GM12878 (cell line): ENCODE data around the gene TPM4. TPM values are rescaled to one million over a fixed set of nuclear protein-coding genes. Genes with fewer than 3 reads are reported as not detected.
A peak's percentile ranks its signal among the peaks of the same experiment; 100 is the strongest.

Experiments
- BHLHE40 ChIP-seq, 2 experiments: fragments of 450-650 bp in 1 of 2; IDR thresholded peaks; 2 replicates each; pipeline ENCODE4 v1.6.1; 2011 to 2017; ENCODE audit warnings: low read depth in 2 of 2, borderline replicate concordance in 1 of 2, improper control_type of control experiment in 1 of 2, low read length in 1 of 2, mild to moderate bottlenecking in 1 of 2
- BRCA1 ChIP-seq: IDR thresholded peaks from 2 replicates; pipeline ENCODE4 v1.6.1; 2011; ENCODE audit warnings: low read depth, low read length, improper control_type of control experiment
- CBX3 ChIP-seq: fragments of 200-600 bp; sonication (generic); IDR thresholded peaks from 2 replicates; pipeline ENCODE4 v1.6.1; 2016; ENCODE audit warnings: low read depth, borderline replicate concordance
- CBX5 ChIP-seq: sonication (generic); IDR thresholded peaks from 2 replicates; pipeline ENCODE4 v1.6.1; 2016; ENCODE audit warnings: low read depth, moderate library complexity, mild to moderate bottlenecking, inconsistent platforms
- CEBPZ ChIP-seq: fragments of 150-350 bp; IDR thresholded peaks from 2 replicates; pipeline ENCODE4 v1.6.1; 2016; ENCODE audit warnings: low read depth, low read length
- DPF2 ChIP-seq: fragments of 450-650 bp; IDR thresholded peaks from 2 replicates; pipeline ENCODE4 v1.6.1; 2017; ENCODE audit warnings: mild to moderate bottlenecking
- JUND ChIP-seq: IDR thresholded peaks from 2 replicates; pipeline ENCODE4 v1.6.1; 2012; ENCODE audit warnings: low read depth, mild to moderate bottlenecking, low read length, improper control_type of control experiment, moderate library complexity
- LARP7 ChIP-seq: fragments of 450-650 bp; IDR thresholded peaks from 2 replicates; pipeline ENCODE4 v1.6.1; 2017; ENCODE audit warnings: mild to moderate bottlenecking
- MYB ChIP-seq: fragments of 150-350 bp; IDR thresholded peaks from 2 replicates; pipeline ENCODE4 v1.6.1; 2014; ENCODE audit warnings: mild to moderate bottlenecking, low read depth, low read length, borderline replicate concordance
- NFXL1 ChIP-seq: fragments of 450-650 bp; IDR thresholded peaks from 2 replicates; pipeline ENCODE4 v1.6.1; 2017; ENCODE audit warnings: antibody characterized with exemption, mild to moderate bottlenecking, borderline replicate concordance
- NFYA ChIP-seq: IDR thresholded peaks from 2 replicates; pipeline ENCODE4 v1.6.1; 2011; ENCODE audit warnings: low read depth, mild to moderate bottlenecking, low read length, improper control_type of control experiment, borderline replicate concordance
- NR2F1 ChIP-seq: fragments of 450-650 bp; conservative IDR thresholded peaks from 2 replicates; pipeline ENCODE4 v1.6.1; 2017; ENCODE audit warnings: mild to moderate bottlenecking
- PBX3 ChIP-seq: IDR thresholded peaks from 2 replicates; pipeline ENCODE4 v1.6.1; 2011; ENCODE audit warnings: mild to moderate bottlenecking, low read depth, low read length, moderate library complexity; ENCODE audit not compliant: insufficient replicate concordance
- POU2F2 ChIP-seq: IDR thresholded peaks from 3 replicates; pipeline ENCODE4 v1.6.1; 2011; ENCODE audit warnings: low read depth, mild to moderate bottlenecking, low read length, borderline replicate concordance
- RELA ChIP-seq: fragments of 450-650 bp; IDR thresholded peaks from 2 replicates; pipeline ENCODE4 v1.8.0; 2014; ENCODE audit warnings: borderline replicate concordance; ENCODE audit not compliant: partially characterized antibody
- SKIL ChIP-seq: fragments of 450-650 bp; IDR thresholded peaks from 2 replicates; pipeline ENCODE4 v1.6.1; 2017; ENCODE audit warnings: mild to moderate bottlenecking, low read depth, inconsistent platforms; ENCODE audit not compliant: poor library complexity, severe bottlenecking
- SUZ12 ChIP-seq: fragments of 200-600 bp; sonication (generic); IDR thresholded peaks from one replicate; pipeline ENCODE4 v1.6.1; 2018; ENCODE audit warnings: antibody characterized with exemption, mild to moderate bottlenecking; ENCODE audit not compliant: unreplicated experiment
- TBL1XR1 ChIP-seq: IDR thresholded peaks from 2 replicates; pipeline ENCODE4 v1.6.1; 2012; ENCODE audit warnings: low read depth, low read length, improper control_type of control experiment
- TCF12 ChIP-seq: IDR thresholded peaks from 2 replicates; pipeline ENCODE4 v1.6.1; 2011; ENCODE audit warnings: low read depth, mild to moderate bottlenecking, low read length
- USF2 ChIP-seq: IDR thresholded peaks from 2 replicates; pipeline ENCODE4 v1.6.1; 2011; ENCODE audit warnings: low read depth, low read length, improper control_type of control experiment, borderline replicate concordance
- ZNF217 ChIP-seq: fragments of 450-650 bp; IDR thresholded peaks from 2 replicates; pipeline ENCODE4 v1.6.1; 2017; ENCODE audit warnings: antibody characterized with exemption, mild to moderate bottlenecking
- ZNF274 ChIP-seq: IDR thresholded peaks from one replicate; pipeline ENCODE4 v1.8.0; 2011; ENCODE audit not compliant: insufficient read length, insufficient read depth
- ZNF622 ChIP-seq: fragments of 450-650 bp; IDR thresholded peaks from 2 replicates; pipeline ENCODE4 v1.6.1; 2017; ENCODE audit warnings: mild to moderate bottlenecking, inconsistent platforms
- ZZZ3 ChIP-seq: IDR thresholded peaks from 2 replicates; pipeline ENCODE4 v1.6.1; 2011; ENCODE audit warnings: low read depth; ENCODE audit not compliant: control insufficient read depth, insufficient read length
- polyA plus RNA-seq, 11 experiments: library from polyadenylated mRNA; depleted of rRNA in 4 of 11; unstranded in 6 of 11; stranded (reverse) in 5 of 11; fragments of >200 nt; fragmentation: Nextera tagmentation in 4 of 11; fragmentation: Illumina TruSeq in 1 of 11; extraction: Ambion mirVana in 4 of 11; extraction: Trizol in 1 of 11; gene quantifications; 1 replicate in 1 of 11; 2 replicates in 10 of 11; pipeline versions ENCODE4 v1.2.1 to v1.2.3, GENCODE V29; 2011 to 2016; ENCODE audit warnings: inconsistent platforms in 2 of 11, missing spikeins in 2 of 11, low read depth in 1 of 11
- total RNA-seq, 4 experiments: library from RNA; depleted of rRNA in 3 of 4; stranded (reverse); fragments of >200 nt in 3 of 4; fragmentation: Illumina TruSeq in 1 of 4; extraction: Trizol in 1 of 4; gene quantifications; 2 replicates each; pipeline versions ENCODE4 v1.2.1 to v1.2.3, GENCODE V29; 2013 to 2021

Gene TPM4
- total and polyA plus RNA-seq, 10 of the 15 experiments (the other 5 are each of a cell fraction or from before 2014, with no cell fraction given): 183 to 620 (median 407) TPM

GRCh38 chr19:16111160-16111908, 35.0 kb downstream of the TPM4 start, which contains the start of gene RAB8A (continued):
- TF ChIP-seq JUND (no peak), CBX3 (no peak), ZZZ3 (no peak), POU2F2 (no peak; the same call in 2 of the 3 replicates), USF2 (no peak), MYB (no peak), TCF12 (no peak), ZNF217 (peak; percentile 96), BRCA1 (no peak), CBX5 (no peak), NR2F1 (peak; percentile 45; the same call in 1 of the 2 replicates), DPF2 (peak; percentile 99), ZNF274 (no peak), SKIL (no peak), CEBPZ (peak; percentile 61), SUZ12 (no peak), BHLHE40 (IDR thresholded peaks at IDR 0.05; ENCODE audit: borderline replicate concordance in 1 of 2, low read depth in 2 of 2, low read length in 1 of 2) (peak; percentile 77 to 93; a peak in 3 of 4 replicates), ZNF622 (no peak), TBL1XR1 (0 out of 2 replicates have a peak, but pooled peaks have one; percentile 10), PBX3 (peak; percentile 98), NFXL1 (no peak), LARP7 (peak; percentile 71), NFYA (no peak), RELA (peak; percentile 14)
